Ishikawa (cell line): Measurements from ENCODE around the gene CAMTA1.

Experiments used
- CEBPB ChIP-seq: IDR thresholded peaks from 2 replicates; pipeline ENCODE4 v1.6.1; 2012
- CREB1 ChIP-seq: IDR thresholded peaks from 2 replicates; pipeline ENCODE4 v1.6.1; 2012; ENCODE audit warnings: low read depth
- EGR1 ChIP-seq: IDR thresholded peaks from 2 replicates; pipeline ENCODE4 v1.6.1; 2012
- EP300 ChIP-seq: IDR thresholded peaks from 2 replicates; pipeline ENCODE4 v1.6.1; 2012; ENCODE audit warnings: borderline replicate concordance
- FOXM1 ChIP-seq: IDR thresholded peaks from 2 replicates; pipeline ENCODE4 v1.6.1; 2012; ENCODE audit warnings: low read depth, borderline replicate concordance
- NFIC ChIP-seq: IDR thresholded peaks from 2 replicates; pipeline ENCODE4 v1.6.1; 2012
- RAD21 ChIP-seq: IDR thresholded peaks from 2 replicates; pipeline ENCODE4 v1.6.1; 2012; ENCODE audit warnings: low read depth
- TAF1 ChIP-seq: IDR thresholded peaks from 2 replicates; pipeline ENCODE4 v1.6.1; 2012; ENCODE audit warnings: low read depth, mild to moderate bottlenecking
- TCF12 ChIP-seq: IDR thresholded peaks from 2 replicates; pipeline ENCODE4 v1.6.1; 2012; ENCODE audit warnings: low read depth
- TEAD4 ChIP-seq: IDR thresholded peaks from 2 replicates; pipeline ENCODE4 v1.6.1; 2012
- USF1 ChIP-seq: IDR thresholded peaks from 2 replicates; pipeline ENCODE4 v1.6.1; 2012
- YY1 ChIP-seq: IDR thresholded peaks from 2 replicates; pipeline ENCODE4 v1.6.1; 2012; ENCODE audit warnings: low read depth
- ZBTB7A ChIP-seq: IDR thresholded peaks from 2 replicates; pipeline ENCODE4 v1.6.1; 2012; ENCODE audit warnings: low read depth
- TF ChIP-seq, protein P1 (sequence below): IDR thresholded peaks from 2 replicates; pipeline ENCODE4 v1.6.1; 2012; ENCODE audit warnings: low read depth, mild to moderate bottlenecking
- TF ChIP-seq, protein P2 (sequence below): IDR thresholded peaks from 2 replicates; pipeline ENCODE4 v1.6.1; 2012

CAMTA1 gene

GRCh38 chr1:7667625-7668218 lies 882.5 kb downstream of the CAMTA1 start:
- TF ChIP-seq CEBPB (no peak), EP300 (no peak), TCF12 (no peak), RAD21 (peak; percentile 97), YY1 (peak; percentile 63; the same call in 1 of the 2 replicates), TEAD4 (no peak), NFIC (no peak)

- peak; percentile 78 for TF ChIP-seq RAD21
- no peak for TF ChIP-seq USF1
These were observed 884.5 kb downstream of the CAMTA1 start for GRCh38 chr1:7669559-7670311.

DNA sequence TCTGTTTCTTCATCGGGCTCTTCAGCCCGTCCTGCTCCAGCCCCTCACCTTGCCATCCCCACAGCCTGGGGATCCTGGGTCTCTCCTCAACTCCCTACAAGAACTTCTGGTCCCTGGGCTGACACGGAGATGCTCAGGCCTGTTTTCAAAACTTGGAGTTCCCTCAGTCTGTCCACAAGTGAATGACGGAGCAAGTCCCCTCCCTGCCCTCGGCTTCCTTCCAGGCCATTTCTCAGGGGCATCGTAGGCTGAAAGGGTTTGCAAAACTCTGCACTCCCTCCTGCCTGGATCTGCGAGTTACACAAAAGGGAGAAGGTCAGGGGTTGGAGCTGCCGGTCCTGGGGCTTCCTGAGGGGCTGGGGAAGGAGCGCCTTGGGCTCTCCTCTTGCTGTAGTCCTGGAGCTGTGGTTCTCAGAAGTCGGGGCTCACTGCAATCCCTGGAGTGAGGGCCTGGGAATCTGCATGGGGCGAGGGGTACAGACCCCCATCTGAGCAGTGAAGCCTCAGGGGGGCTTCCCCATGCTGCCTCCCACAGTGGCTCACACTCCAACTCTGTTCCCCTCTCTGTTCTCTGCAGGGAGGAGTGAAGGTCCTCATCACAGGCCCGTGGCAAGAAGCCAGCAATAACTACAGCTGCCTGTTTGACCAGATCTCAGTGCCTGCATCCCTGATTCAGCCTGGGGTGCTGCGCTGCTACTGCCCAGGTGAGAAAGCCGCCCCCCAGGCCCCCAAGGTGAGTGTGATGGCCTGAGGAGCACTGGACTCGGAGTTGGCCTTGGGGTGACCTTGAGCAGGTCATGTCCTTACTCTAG lies 885.3 kb downstream of the CAMTA1 start:
- TF ChIP-seq TAF1 = no peak
- no peak for TF ChIP-seq USF1
- TF ChIP-seq CREB1 = no peak
- TF ChIP-seq NFIC = no peak
- TF ChIP-seq, protein P1, sequence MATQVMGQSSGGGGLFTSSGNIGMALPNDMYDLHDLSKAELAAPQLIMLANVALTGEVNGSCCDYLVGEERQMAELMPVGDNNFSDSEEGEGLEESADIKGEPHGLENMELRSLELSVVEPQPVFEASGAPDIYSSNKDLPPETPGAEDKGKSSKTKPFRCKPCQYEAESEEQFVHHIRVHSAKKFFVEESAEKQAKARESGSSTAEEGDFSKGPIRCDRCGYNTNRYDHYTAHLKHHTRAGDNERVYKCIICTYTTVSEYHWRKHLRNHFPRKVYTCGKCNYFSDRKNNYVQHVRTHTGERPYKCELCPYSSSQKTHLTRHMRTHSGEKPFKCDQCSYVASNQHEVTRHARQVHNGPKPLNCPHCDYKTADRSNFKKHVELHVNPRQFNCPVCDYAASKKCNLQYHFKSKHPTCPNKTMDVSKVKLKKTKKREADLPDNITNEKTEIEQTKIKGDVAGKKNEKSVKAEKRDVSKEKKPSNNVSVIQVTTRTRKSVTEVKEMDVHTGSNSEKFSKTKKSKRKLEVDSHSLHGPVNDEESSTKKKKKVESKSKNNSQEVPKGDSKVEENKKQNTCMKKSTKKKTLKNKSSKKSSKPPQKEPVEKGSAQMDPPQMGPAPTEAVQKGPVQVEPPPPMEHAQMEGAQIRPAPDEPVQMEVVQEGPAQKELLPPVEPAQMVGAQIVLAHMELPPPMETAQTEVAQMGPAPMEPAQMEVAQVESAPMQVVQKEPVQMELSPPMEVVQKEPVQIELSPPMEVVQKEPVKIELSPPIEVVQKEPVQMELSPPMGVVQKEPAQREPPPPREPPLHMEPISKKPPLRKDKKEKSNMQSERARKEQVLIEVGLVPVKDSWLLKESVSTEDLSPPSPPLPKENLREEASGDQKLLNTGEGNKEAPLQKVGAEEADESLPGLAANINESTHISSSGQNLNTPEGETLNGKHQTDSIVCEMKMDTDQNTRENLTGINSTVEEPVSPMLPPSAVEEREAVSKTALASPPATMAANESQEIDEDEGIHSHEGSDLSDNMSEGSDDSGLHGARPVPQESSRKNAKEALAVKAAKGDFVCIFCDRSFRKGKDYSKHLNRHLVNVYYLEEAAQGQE = no peak
- no peak for TF ChIP-seq EP300
- TF ChIP-seq RAD21 = no peak
- TF ChIP-seq EGR1 = no peak
- no peak for TF ChIP-seq YY1
- TF ChIP-seq, protein P2, sequence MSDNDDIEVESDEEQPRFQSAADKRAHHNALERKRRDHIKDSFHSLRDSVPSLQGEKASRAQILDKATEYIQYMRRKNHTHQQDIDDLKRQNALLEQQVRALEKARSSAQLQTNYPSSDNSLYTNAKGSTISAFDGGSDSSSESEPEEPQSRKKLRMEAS = no peak
- no peak for TF ChIP-seq ZBTB7A

DNA sequence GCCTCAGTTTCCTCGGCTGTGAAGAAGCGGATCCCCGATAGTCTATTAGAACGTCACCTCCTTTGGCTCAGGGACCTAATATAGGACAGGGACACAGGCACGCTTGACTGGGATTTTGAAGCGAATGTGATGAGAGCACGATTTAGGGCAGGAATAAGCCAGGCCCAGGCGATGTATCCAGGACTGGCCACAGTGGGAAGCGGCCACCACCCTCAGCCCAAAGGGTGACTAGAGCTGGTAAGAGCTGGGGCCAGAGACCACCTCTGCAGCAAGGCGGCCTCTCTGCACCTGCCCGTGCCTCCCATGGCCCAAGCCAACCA lies 885.9 kb downstream of the CAMTA1 start:
- TF ChIP-seq YY1 (no peak), EGR1 (no peak), FOXM1 (no peak), CREB1 (no peak), RAD21 (no peak), ZBTB7A (no peak), USF1 (no peak), TAF1 (no peak), TCF12 (no peak), TEAD4 (no peak), EP300 (no peak), NFIC (no peak)
- TF ChIP-seq, protein P1 = no peak
- TF ChIP-seq, protein P2 = no peak

DNA sequence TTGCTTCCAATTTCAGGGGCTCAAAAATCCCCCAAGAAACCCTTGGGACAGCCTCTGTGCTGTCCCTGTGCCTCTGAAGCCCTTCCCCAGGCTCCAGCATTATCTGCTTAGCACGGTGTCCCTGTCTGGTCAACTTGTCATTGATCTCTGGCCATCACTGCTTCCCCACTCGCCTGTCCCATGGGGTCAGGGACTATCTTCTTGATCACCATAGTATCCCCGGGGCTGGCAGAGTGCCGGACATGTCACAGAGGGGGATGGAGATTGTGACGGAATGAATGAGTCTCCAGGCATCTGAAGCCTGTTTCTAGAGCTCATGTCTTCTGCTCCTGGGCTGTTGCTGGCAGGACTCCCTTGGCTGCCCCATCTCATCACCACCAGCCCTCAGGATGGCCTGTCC lies 886.4 kb downstream of the CAMTA1 start:
- no peak for TF ChIP-seq EP300
- TF ChIP-seq CEBPB = no peak
- no peak for TF ChIP-seq RAD21
- TF ChIP-seq CREB1 = no peak
- TF ChIP-seq YY1 = no peak
- TF ChIP-seq, protein P1 = no peak
- TF ChIP-seq TEAD4 = no peak
- no peak for TF ChIP-seq NFIC
- no peak for TF ChIP-seq TCF12
- TF ChIP-seq, protein P2 = no peak
- TF ChIP-seq EGR1 = no peak
- TF ChIP-seq TAF1 = no peak
- no peak for TF ChIP-seq FOXM1
